GM13977 (cell line): Measurements from ENCODE around the gene NOS3.
A peak's percentile ranks its signal among the peaks of the same experiment; 100 is the strongest.

Experiments used
- DNase-seq: peaks from one replicate; pipeline ENCODE4 v3.0.0; 2012; ENCODE audit warnings: low spot score
- CTCF ChIP-seq: IDR thresholded peaks from 2 replicates; pipeline ENCODE4 v1.5.1; 2012; ENCODE audit warnings: mild to moderate bottlenecking, control low read depth; ENCODE audit not compliant: insufficient read depth; ENCODE audit errors: extremely low read depth, missing control alignments
- in situ Hi-C: fragments of 300-500 bp; cut with MboI; formaldehyde crosslinking; loops from one replicate; pipeline ENCODE4 v1.12.0; 2022; ENCODE audit warnings: low sequenced_read_pairs, low pct_unique_long_range_greater_than_20kb, mixed read lengths, inconsistent platforms; ENCODE audit not compliant: unreplicated experiment

Gene NOS3

GRCh38 chr7:150975536-150976319 lies 15.1 kb upstream of the NOS3 start:
- no peak for TF ChIP-seq CTCF
- in situ Hi-C loops: no loop called here
- DNase-seq: no peak

- no peak for DNase-seq
- no peak for TF ChIP-seq CTCF
- in situ Hi-C loops: no loop called here
Measured at GRCh38 chr7:150976529-150977381, 14.1 kb upstream of the NOS3 start.

DNA sequence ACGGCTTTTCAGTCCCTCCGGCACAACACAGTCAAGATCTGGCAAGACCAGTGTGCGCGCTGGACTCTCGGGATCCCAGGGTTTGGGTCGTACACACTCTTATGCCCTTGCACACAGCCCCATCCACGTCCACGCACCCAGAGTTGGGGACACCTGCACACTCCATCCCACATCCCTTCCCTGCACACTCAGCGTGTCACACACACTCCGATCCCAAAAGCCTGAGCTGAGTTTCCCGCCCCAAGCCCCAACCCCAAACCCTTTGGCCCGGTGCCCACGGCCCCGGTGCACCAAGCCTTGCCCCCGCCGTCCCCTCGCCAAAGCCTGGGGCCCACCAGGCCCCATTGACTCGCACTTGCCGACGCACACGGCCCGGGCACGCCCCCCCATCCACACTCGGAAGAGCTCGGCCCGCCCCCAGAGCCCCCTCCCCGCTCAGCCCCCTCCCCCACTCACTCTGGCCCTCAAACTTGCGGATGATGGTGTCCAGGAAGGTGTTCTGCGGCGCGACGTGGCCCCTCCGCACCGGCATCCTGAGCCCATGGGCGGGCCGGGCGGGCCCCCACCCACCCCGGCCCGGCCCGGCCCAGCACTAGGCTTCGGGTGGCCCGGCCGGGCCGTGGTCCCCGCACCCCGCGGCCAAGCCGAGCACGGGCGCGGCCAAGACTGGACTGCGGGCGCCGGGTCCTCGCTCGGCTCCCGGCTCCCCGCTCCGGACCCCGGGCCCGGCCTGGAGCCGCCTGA lies 13.3 kb upstream of the NOS3 start:
- no peak for TF ChIP-seq CTCF
- no peak for DNase-seq
- in situ Hi-C loops: no loop called here

DNA sequence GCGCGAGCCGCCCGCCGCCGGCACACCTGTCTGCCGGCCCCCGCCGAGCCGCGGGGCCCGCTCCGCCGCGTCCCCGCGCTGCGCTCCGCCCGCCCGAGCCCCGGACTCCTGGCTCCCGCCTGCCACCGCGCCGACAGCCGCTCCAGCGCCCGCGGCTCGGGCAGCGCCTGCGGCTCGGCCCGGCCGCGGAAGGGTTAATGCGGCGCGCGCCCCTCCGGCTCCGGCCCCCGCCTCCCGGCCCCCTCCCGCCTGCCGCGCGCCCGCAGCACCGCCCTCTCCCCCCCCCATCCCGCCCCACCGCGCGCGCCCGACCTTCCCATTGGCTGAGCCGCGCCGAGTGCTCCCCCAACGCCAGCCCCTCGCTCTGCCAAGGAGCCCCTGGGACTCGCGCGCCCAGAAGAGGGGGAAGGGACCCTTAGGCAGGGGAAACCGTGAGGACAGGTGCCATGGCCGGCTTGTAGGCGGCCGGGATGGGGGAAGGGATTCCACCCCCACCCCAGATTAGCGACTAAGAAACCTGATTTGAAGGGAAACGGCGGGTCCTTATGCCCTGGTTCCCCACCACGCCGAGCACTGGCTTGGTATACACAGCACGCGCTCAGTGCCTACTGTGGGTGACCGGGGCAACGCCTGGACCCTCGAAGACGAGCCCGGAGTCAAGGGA lies 12.6 kb upstream of the NOS3 start, which contains the start of gene KCNH2:
KCNH2 (minus strand) TSS at position 196 of the 664 bp plus-strand sequence. CDS start 408 bp downstream, outside the sequence.
- TF ChIP-seq CTCF: no peak
- in situ Hi-C loops: no loop called here
- peak; percentile 79 for DNase-seq

- TF ChIP-seq CTCF: no peak
- in situ Hi-C loops: no loop called here
- DNase-seq: no peak
Measured at GRCh38 chr7:150979713-150980390, 11.0 kb upstream of the NOS3 start.
